H1 (cell line): ENCODE measurements around the gene KCNK13. TPM values are rescaled to one million over a fixed set of nuclear protein-coding genes. Genes with fewer than 3 reads are reported as not detected.

ENCODE experiments used
- CTCF ChIA-PET: fragments of 300-600 bp; sonication (Branson Sonifier 250); formaldehyde crosslinking; loops from one replicate; lab custom pipeline; 2021; ENCODE audit not compliant: partially characterized antibody; lab: Charles Lee
- POLR2A ChIA-PET: fragments of 300-600 bp; sonication (Branson Sonifier 250); formaldehyde crosslinking; loops from one replicate; lab custom pipeline; 2021; ENCODE audit warnings: inconsistent platforms; ENCODE audit not compliant: partially characterized antibody; lab: Charles Lee
- DNase-seq, 2 experiments: peaks; one replicate each; pipeline versions ENCODE4 v3.0.0 to v3.0.0-alpha.2; 2010 to 2022; ENCODE audit warnings: low spot score in 2 of 2, low read depth in 1 of 2, mixed read lengths in 1 of 2
- FAIRE-seq: peaks from 2 replicates; lab custom pipeline; 2011; peaks lifted over from hg19 to GRCh38; lab: Jason Lieb, UNC
- H2AFZ ChIP-seq: 2 replicates; pipeline ENCODE4 v1.8.1; 2012; ENCODE audit warnings: low read length, inconsistent platforms
- H2AK5ac ChIP-seq: 2 replicates; pipeline ENCODE4 v1.6.1; 2013; ENCODE audit warnings: low read depth, low read length
- H2BK120ac ChIP-seq: replicated peaks from 2 replicates; pipeline ENCODE3; 2013; ENCODE audit warnings: low read depth, low read length, inconsistent platforms
- H2BK12ac ChIP-seq: 2 replicates; pipeline ENCODE4 v1.6.1; 2013; ENCODE audit warnings: low read depth, low read length
- H2BK15ac ChIP-seq: 2 replicates; pipeline ENCODE4 v1.6.1; 2013; ENCODE audit warnings: low read length
- H2BK20ac ChIP-seq: 2 replicates; pipeline ENCODE4 v1.6.1; 2013; ENCODE audit warnings: low read length
- H2BK5ac ChIP-seq: 2 replicates; pipeline ENCODE4 v1.6.1; 2013; ENCODE audit warnings: low read depth, low read length
- H3K14ac ChIP-seq: 2 replicates; pipeline ENCODE4 v1.6.1; 2013; ENCODE audit warnings: inconsistent platforms; ENCODE audit not compliant: insufficient read length
- H3K18ac ChIP-seq: 2 replicates; pipeline ENCODE4 v1.6.1; 2013; ENCODE audit warnings: low read length; ENCODE audit errors: extremely low read depth
- H3K23ac ChIP-seq: 2 replicates; pipeline ENCODE4 v1.6.1; 2013; ENCODE audit warnings: inconsistent platforms; ENCODE audit not compliant: insufficient read length
- H3K23me2 ChIP-seq: 2 replicates; pipeline ENCODE4 v1.6.1; 2013; ENCODE audit warnings: low read depth, low read length
- H3K27ac ChIP-seq: 2 replicates; pipeline ENCODE4 v1.6.1; 2011; ENCODE audit warnings: low read depth, low read length, inconsistent platforms
- H3K27me3 ChIP-seq, 4 experiments: replicated peaks in 1 of 4; 1 replicate in 1 of 4; 2 replicates in 3 of 4; pipeline versions ENCODE4 v1.6.1 to v1.8.1; 2011 to 2013; ENCODE audit warnings: low read length in 3 of 4, mild to moderate bottlenecking in 3 of 4, inconsistent platforms in 2 of 4, mixed read lengths in 2 of 4, moderate library complexity in 1 of 4; ENCODE audit not compliant: control insufficient read depth in 3 of 4, insufficient read depth in 3 of 4; ENCODE audit errors: extremely low read depth in 1 of 4
- H3K36me3 ChIP-seq, 4 experiments: 2 replicates each; pipeline versions ENCODE4 v1.6.1 to v1.8.1; 2011 to 2013; ENCODE audit warnings: mild to moderate bottlenecking in 4 of 4, low read length in 3 of 4, moderate library complexity in 2 of 4, control low read depth in 1 of 4, inconsistent platforms in 1 of 4; ENCODE audit not compliant: insufficient read depth in 4 of 4, control insufficient read depth in 2 of 4
- H3K4ac ChIP-seq: replicated peaks from 2 replicates; pipeline ENCODE3; 2013; ENCODE audit warnings: low read length, low read depth, mixed read lengths, inconsistent platforms; ENCODE audit not compliant: insufficient read length
- H3K4me1 ChIP-seq, 4 experiments: replicated peaks in 1 of 4; 1 replicate in 1 of 4; 2 replicates in 3 of 4; pipeline versions ENCODE4 v1.6.1 to v1.8.1; 2011 to 2013; ENCODE audit warnings: low read length in 3 of 4, inconsistent platforms in 2 of 4, mixed read lengths in 1 of 4; ENCODE audit not compliant: insufficient read depth in 4 of 4, control insufficient read depth in 3 of 4
- H3K4me2 ChIP-seq, 2 experiments: 2 replicates each; pipeline versions ENCODE4 v1.6.1 to v1.8.1; 2011 to 2013; ENCODE audit warnings: low read depth in 2 of 2, low read length in 2 of 2, control low read depth in 1 of 2, inconsistent platforms in 1 of 2, mild to moderate bottlenecking in 1 of 2; ENCODE audit not compliant: insufficient read depth in 1 of 2
- H3K4me3 ChIP-seq, 4 experiments: fragments of 200-600, 300-600 bp in 1 of 4; sonication (generic), shearing (Covaris generic), sonication (Bioruptor Twin) in 1 of 4; 2 replicates each; pipeline versions ENCODE4 v1.5.1 to v1.8.1; 2011 to 2016; ENCODE audit warnings: low read length in 4 of 4, low read depth in 3 of 4, control low read depth in 2 of 4, inconsistent platforms in 2 of 4, mild to moderate bottlenecking in 2 of 4, mixed read lengths in 1 of 4, moderate library complexity in 1 of 4; ENCODE audit not compliant: insufficient read depth in 2 of 4; ENCODE audit errors: extremely low read depth in 1 of 4
- H3K56ac ChIP-seq: replicated peaks from 2 replicates; pipeline ENCODE3; 2013; ENCODE audit warnings: low read depth, mild to moderate bottlenecking, mixed read lengths, low read length, inconsistent platforms; ENCODE audit not compliant: insufficient read length
- H3K79me1 ChIP-seq: 2 replicates; pipeline ENCODE4 v1.6.1; 2013; ENCODE audit warnings: low read depth, low read length, control low read depth
- H3K79me2 ChIP-seq, 2 experiments: 2 replicates each; pipeline versions ENCODE4 v1.6.1 to v1.8.1; 2012 to 2013; ENCODE audit warnings: low read length in 2 of 2, mild to moderate bottlenecking in 2 of 2, inconsistent platforms in 1 of 2; ENCODE audit not compliant: insufficient read depth in 2 of 2, control insufficient read depth in 1 of 2
- H3K9ac ChIP-seq, 4 experiments: replicated peaks in 1 of 4; 1 replicate in 1 of 4; 2 replicates in 3 of 4; pipeline versions ENCODE4 v1.6.1 to v1.8.1; 2011 to 2013; ENCODE audit warnings: low read depth in 3 of 4, low read length in 3 of 4, control low read depth in 2 of 4, mild to moderate bottlenecking in 2 of 4, moderate library complexity in 2 of 4, inconsistent platforms in 1 of 4; ENCODE audit errors: extremely low read depth in 1 of 4
- H3K9me3 ChIP-seq, 2 experiments: 2 replicates each; pipeline versions ENCODE4 v1.6.1 to v1.8.1; 2012 to 2013; ENCODE audit warnings: mild to moderate bottlenecking in 2 of 2, moderate library complexity in 2 of 2, control low read depth in 1 of 2, inconsistent platforms in 1 of 2, low read depth in 1 of 2, low read length in 1 of 2, mixed read lengths in 1 of 2; ENCODE audit not compliant: insufficient read depth in 2 of 2
- H4K20me1 ChIP-seq, 2 experiments: replicated peaks in 1 of 2; 2 replicates each; pipeline versions ENCODE3 to v1.8.1; 2011 to 2013; ENCODE audit warnings: inconsistent platforms in 2 of 2, low read length in 2 of 2, mild to moderate bottlenecking in 1 of 2; ENCODE audit not compliant: insufficient read depth in 2 of 2, control insufficient read depth in 1 of 2
- H4K5ac ChIP-seq: 2 replicates; pipeline ENCODE4 v1.6.1; 2013; ENCODE audit warnings: low read length, low read depth, mixed read lengths, inconsistent platforms; ENCODE audit not compliant: insufficient read length
- H4K8ac ChIP-seq: 2 replicates; pipeline ENCODE4 v1.8.0; 2013; ENCODE audit warnings: mild to moderate bottlenecking, moderate library complexity, low read length, inconsistent platforms; ENCODE audit not compliant: insufficient read depth; ENCODE audit errors: extremely low read depth
- H4K91ac ChIP-seq: replicated peaks from 2 replicates; pipeline ENCODE3; 2013; ENCODE audit warnings: low read length, mixed read lengths, inconsistent platforms; ENCODE audit not compliant: insufficient read length
- CHD2 ChIP-seq: IDR thresholded peaks from 2 replicates; pipeline ENCODE4 v1.6.1; 2012; ENCODE audit warnings: low read length, improper control_type of control experiment
- CREB1 ChIP-seq: IDR thresholded peaks from 2 replicates; pipeline ENCODE4 v1.6.1; 2012; ENCODE audit warnings: inconsistent platforms
- JUND ChIP-seq: IDR thresholded peaks from 2 replicates; pipeline ENCODE4 v1.6.1; 2011; ENCODE audit warnings: mild to moderate bottlenecking, improper control_type of control experiment, low read length
- KDM4A ChIP-seq: IDR thresholded peaks from one replicate; pipeline ENCODE4 v1.7.1; 2012; ENCODE audit warnings: low read depth, mild to moderate bottlenecking, moderate library complexity, low read length, inconsistent platforms; ENCODE audit not compliant: severe bottlenecking
- NANOG ChIP-seq: IDR thresholded peaks from 2 replicates; pipeline ENCODE4 v1.6.1; 2011; ENCODE audit warnings: low read length, low read depth, mild to moderate bottlenecking, inconsistent platforms; ENCODE audit not compliant: insufficient read depth, poor library complexity, severe bottlenecking
- POLR2AphosphoS5 ChIP-seq: IDR thresholded peaks from 2 replicates; pipeline ENCODE4 v1.6.1; 2011; ENCODE audit warnings: low read depth, low read length
- WGBS, 2 experiments: shearing (Covaris generic) in 1 of 2; methylation state at CpG; one replicate each; pipeline versions ENCODE4 v1.1.6 to v1.1.7; 2013 to 2015; ENCODE audit warnings: low lambda C conversion rate in 2 of 2, mixed read lengths in 2 of 2, inconsistent platforms in 1 of 2, low coverage in 1 of 2, missing lambda C conversion rate in 1 of 2; ENCODE audit not compliant: insufficient replicate concordance in 2 of 2, insufficient coverage in 1 of 2, insufficient read length in 1 of 2; ENCODE audit errors: extremely low coverage in 1 of 2, missing lambda C conversion rate in 1 of 2; 5-methylcytosine and 5-hydroxymethylcytosine counted together
- polyA plus RNA-seq, 7 experiments: library from polyadenylated mRNA; depleted of rRNA in 3 of 7; stranded (reverse) in 5 of 7; unstranded in 2 of 7; fragments of >200 nt in 5 of 7; fragments of 200-250 nt in 2 of 7; gene quantifications; 1 replicate in 5 of 7; 2 replicates in 1 of 7; 4 replicates in 1 of 7; pipeline versions ENCODE4 v1.2.1 to v1.2.3, GENCODE V29; 2011 to 2013; ENCODE audit warnings: missing spikeins in 2 of 7, mixed read lengths in 2 of 7
- total RNA-seq: library from RNA; stranded (reverse); fragmentation: NEBNext Ultra II Directional; extraction: Animal tissue kit (Norgen Biotek cat#: 25700); gene quantifications from 2 replicates; pipeline ENCODE4 v1.2.1, GENCODE V29; 2021

The KCNK13 gene
- total and polyA plus RNA-seq, 2 of the 8 experiments (the other 6 are each of a cell fraction or from before 2014, with no cell fraction given): 0.39 to 0.48 TPM

- H2AK5ac ChIP-seq: no peak overlapping the region
- no peak overlapping the region for H3K4me3 ChIP-seq
- H2BK120ac ChIP-seq: no peak overlapping the region
- DNase-seq: no peak
- H3K9me3 ChIP-seq: no peaks in the 10 kb centered on the region
- H3K18ac ChIP-seq: no peak overlapping the region
- no peak overlapping the region for H4K8ac ChIP-seq
- no peak overlapping the region for H3K14ac ChIP-seq
- no peak overlapping the region for H2BK12ac ChIP-seq
- no peaks in the 10 kb centered on the region for H3K4me1 ChIP-seq
- CTCF ChIA-PET: interaction anchor here (4.4 kb wide), 1 partner anchor 11 kb away, joined by 15 read pairs; no protein-coding TSS in a partner anchor
- H4K91ac ChIP-seq: no peak overlapping the region
- H4K5ac ChIP-seq: no peak overlapping the region
- no peak overlapping the region for H2BK20ac ChIP-seq
- no peak overlapping the region for H3K9ac ChIP-seq
- H3K27me3 ChIP-seq: no peaks in the 10 kb centered on the region
- no peak overlapping the region for H3K4me2 ChIP-seq
- no peak for TF ChIP-seq JUND
- no peak for TF ChIP-seq KDM4A
- TF ChIP-seq POLR2AphosphoS5: no peak
- no peak for TF ChIP-seq NANOG
- TF ChIP-seq CHD2: no peak
- no peak for TF ChIP-seq CREB1
- POLR2A ChIA-PET: no interaction called here
- no peak for FAIRE-seq
- H3K79me1 ChIP-seq: no peaks in the 10 kb centered on the region
- no peak overlapping the region for H3K27ac ChIP-seq
- no peaks in the 10 kb centered on the region for H3K23me2 ChIP-seq
- no peaks in the 10 kb centered on the region for H4K20me1 ChIP-seq
- no peak overlapping the region for H3K4ac ChIP-seq
- no peak overlapping the region for H2AFZ ChIP-seq
- no peaks in the 10 kb centered on the region for H3K79me2 ChIP-seq
- 94% methylated on average over 15 of the region's 15 CpGs; no CpG with 5 or more reads in 1 of the 2 experiments for WGBS, 2 experiments
- no peak overlapping the region for H3K23ac ChIP-seq
- no peaks in the 10 kb centered on the region for H3K36me3 ChIP-seq
- H3K56ac ChIP-seq: no peak overlapping the region
- no peak overlapping the region for H2BK5ac ChIP-seq
- H2BK15ac ChIP-seq: no peak overlapping the region
Measured at GRCh38 chr14:90126260-90126659, 64.5 kb downstream of the KCNK13 start.
